ENCODE measurements around the gene FBN2. TPM values are rescaled to one million over a fixed set of nuclear protein-coding genes. Genes with fewer than 3 reads are reported as not detected.

Gene FBN2
- total RNA-seq, 1 donor = 81.6 TPM

- no peak for TF ChIP-seq CTCF (IDR thresholded peaks at IDR 0.05; ENCODE audit: insufficient read depth, low read depth, low read length)
- no peak overlapping the region for H3K4me3 ChIP-seq (ENCODE audit: low read depth, low read length)
- DNase-seq (ENCODE audit: low read depth) = no peak
Observed at GRCh38 chr5:128422612-128423011, 115.4 kb downstream of the FBN2 start.

GRCh38 chr5:128414469-128414868 lies 123.6 kb downstream of the FBN2 start:
- DNase-seq (ENCODE audit: low read depth) = no peak
- TF ChIP-seq CTCF (IDR thresholded peaks at IDR 0.05; ENCODE audit: insufficient read depth, low read depth, low read length) = no peak
- H3K4me3 ChIP-seq (ENCODE audit: low read depth, low read length) = no peak overlapping the region

GRCh38 chr5:128413356-128413755 lies 124.7 kb downstream of the FBN2 start:
- no peak overlapping the region for H3K4me3 ChIP-seq (ENCODE audit: low read depth, low read length)
- no peak for DNase-seq (ENCODE audit: low read depth)
- TF ChIP-seq CTCF (IDR thresholded peaks at IDR 0.05; ENCODE audit: insufficient read depth, low read depth, low read length) = no peak

- DNase-seq (ENCODE audit: low read depth) = no peak
- H3K4me3 ChIP-seq (ENCODE audit: low read depth, low read length) = no peak overlapping the region
- no peak for TF ChIP-seq CTCF (IDR thresholded peaks at IDR 0.05; ENCODE audit: insufficient read depth, low read depth, low read length)
Observed at GRCh38 chr5:128412145-128412930, 125.7 kb downstream of the FBN2 start.

- DNase-seq (ENCODE audit: low read depth) = peak; percentile 36
- no peak overlapping the region for H3K4me3 ChIP-seq (ENCODE audit: low read depth, low read length)
- no peak for TF ChIP-seq CTCF (IDR thresholded peaks at IDR 0.05; ENCODE audit: insufficient read depth, low read depth, low read length)
Observed at GRCh38 chr5:128409166-128409800, 128.8 kb downstream of the FBN2 start.

GRCh38 chr5:128408622-128409021 lies 129.4 kb downstream of the FBN2 start:
- peak; percentile 45 for DNase-seq (ENCODE audit: low read depth)
- H3K4me3 ChIP-seq (ENCODE audit: low read depth, low read length) = no peak overlapping the region
- TF ChIP-seq CTCF (IDR thresholded peaks at IDR 0.05; ENCODE audit: insufficient read depth, low read depth, low read length) = no peak
